Measurements from ENCODE around the gene CELA3A.
A peak's percentile ranks its signal among the peaks of the same experiment; 100 is the strongest.
"Not testable (repeated sequence)": the region's sequence is repeated elsewhere in the genome, so short reads cannot be mapped to it uniquely, and the experiment has no call there.

CELA3A gene

GRCh38 chr1:21982122-21982521, 19.3 kb upstream of the CELA3A start:
- DNase-seq (ENCODE audit: low read depth) = not testable (repeated sequence)

DNA sequence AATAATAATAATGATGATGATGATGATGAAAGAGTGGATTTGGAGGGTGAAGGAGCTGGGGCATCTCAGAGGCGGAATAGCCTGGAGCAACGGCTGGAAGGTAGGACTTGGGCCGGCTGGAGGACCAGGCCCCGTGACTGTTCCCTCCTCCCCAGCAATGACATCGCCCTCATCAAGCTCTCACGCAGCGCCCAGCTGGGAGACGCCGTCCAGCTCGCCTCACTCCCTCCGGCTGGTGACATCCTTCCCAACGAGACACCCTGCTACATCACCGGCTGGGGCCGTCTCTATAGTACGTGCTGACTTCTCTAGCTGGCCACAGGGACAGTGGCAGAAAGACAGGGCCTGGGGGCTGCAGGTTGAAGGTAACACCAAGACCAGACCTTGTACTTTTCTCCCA, 17.9 kb upstream of the CELA3A start:
- H3K4me3 ChIP-seq (ENCODE audit: low read depth, low read length); DNase-seq (ENCODE audit: low read depth): not testable (repeated sequence)

More at GRCh38 chr1:21982122-21982521, 19.3 kb upstream of the CELA3A start:
- H3K4me3 ChIP-seq (ENCODE audit: low read depth, low read length) = not testable (repeated sequence)

DNA sequence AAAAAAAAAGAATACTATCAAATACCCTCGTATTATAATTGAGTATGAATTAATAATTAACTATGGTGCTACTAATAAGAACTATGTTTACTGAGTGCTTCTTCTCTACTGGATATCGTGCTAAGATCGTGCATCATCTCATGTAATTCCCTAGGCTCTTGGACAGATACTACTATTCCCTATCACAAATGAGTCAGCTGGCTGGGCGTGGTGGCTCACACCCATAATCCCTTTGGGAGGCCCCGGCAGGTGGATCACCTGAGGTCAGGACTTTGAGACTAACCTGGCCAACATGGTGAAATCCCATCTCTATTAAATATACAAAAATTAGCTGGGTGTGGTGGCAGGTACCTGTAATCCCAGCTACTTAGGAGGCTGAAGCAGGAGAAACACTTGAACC, 15.6 kb upstream of the CELA3A start:
- H3K4me3 ChIP-seq (ENCODE audit: low read depth, low read length) = not testable (repeated sequence)

GRCh38 chr1:21986386-21986785, 15.1 kb upstream of the CELA3A start:
- not testable (repeated sequence) for DNase-seq (ENCODE audit: low read depth); H3K4me3 ChIP-seq (ENCODE audit: low read depth, low read length)

More for the DNA sequence above, 15.6 kb upstream of the CELA3A start:
- DNase-seq (ENCODE audit: low read depth) = not testable (repeated sequence)

DNA sequence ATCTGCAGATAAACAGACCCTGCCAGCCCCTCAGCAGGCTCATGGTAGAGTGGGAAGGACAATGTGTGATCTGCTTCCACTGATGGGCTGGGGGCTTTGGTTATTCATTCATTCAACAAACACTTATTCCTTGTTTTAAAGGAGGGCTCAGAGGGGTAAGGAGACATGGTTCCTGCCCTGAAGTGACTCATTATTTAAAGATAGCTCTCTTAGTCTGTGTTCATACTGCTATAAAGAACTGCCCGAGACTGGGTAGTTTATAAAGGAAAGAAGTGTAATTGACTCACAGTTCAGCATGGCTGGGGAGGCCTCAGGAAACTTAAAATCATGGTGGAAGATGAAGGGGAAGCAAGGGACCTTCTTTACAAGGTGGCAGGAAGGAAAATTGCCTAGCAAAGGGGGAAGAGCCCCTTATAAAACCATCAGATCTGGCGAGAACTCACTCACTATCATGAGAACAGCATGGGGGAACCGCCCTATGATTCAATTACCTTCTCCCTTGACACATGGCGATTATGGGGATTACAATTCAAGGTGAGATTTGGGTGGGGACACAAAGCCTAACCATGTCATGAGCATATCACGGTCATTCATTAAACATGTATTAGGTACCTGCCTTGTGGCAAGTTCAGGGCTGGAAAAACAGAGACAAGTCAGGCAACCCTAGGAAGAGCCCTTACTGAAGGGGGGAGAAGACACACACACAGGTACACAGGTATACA, 11.6 kb upstream of the CELA3A start:
- not testable (repeated sequence) for H3K4me3 ChIP-seq (ENCODE audit: low read depth, low read length); DNase-seq (ENCODE audit: low read depth)

- H3K4me3 ChIP-seq (ENCODE audit: low read depth, low read length); DNase-seq (ENCODE audit: low read depth): not testable (repeated sequence)
Measured at GRCh38 chr1:21992186-21992585, 9.3 kb upstream of the CELA3A start.

DNA sequence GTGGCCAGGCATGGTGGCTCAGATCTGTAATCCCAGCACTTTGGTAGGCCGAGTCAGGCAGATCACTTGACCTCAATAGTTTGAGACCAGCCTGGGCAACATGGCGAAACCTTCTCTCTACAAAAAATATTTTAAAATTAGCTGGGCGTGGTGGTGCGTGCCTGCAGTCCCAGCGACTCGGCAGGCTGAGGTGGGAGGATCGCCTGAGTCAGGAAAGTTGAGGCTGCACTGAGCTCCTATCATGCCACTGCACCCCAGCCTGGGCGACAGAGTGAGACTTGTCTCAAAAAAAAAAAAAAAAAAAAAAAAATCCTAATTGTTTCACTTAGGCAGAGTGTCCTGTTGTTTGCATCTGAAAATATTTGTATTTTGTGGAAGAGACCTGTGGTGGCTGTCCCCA, 6.7 kb upstream of the CELA3A start:
- DNase-seq (ENCODE audit: low read depth); H3K4me3 ChIP-seq (ENCODE audit: low read depth, low read length): not testable (repeated sequence)

DNA sequence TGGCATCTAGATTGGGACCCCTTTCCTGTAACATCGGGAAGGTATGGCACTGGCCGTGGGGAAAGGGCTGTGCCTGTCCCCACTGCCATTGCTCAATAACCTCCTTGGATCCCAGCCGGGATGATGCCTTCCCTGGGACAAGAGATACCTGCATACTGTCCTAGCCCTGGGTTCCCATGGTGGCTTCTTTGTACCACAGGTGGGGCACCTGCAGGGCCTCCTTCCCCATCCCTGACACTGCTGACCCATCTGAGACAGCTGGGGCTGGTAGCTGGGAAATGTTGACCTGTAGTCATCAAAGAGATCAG, 4.8 kb upstream of the CELA3A start:
- DNase-seq (ENCODE audit: low read depth); H3K4me3 ChIP-seq (ENCODE audit: low read depth, low read length): not testable (repeated sequence)

DNA sequence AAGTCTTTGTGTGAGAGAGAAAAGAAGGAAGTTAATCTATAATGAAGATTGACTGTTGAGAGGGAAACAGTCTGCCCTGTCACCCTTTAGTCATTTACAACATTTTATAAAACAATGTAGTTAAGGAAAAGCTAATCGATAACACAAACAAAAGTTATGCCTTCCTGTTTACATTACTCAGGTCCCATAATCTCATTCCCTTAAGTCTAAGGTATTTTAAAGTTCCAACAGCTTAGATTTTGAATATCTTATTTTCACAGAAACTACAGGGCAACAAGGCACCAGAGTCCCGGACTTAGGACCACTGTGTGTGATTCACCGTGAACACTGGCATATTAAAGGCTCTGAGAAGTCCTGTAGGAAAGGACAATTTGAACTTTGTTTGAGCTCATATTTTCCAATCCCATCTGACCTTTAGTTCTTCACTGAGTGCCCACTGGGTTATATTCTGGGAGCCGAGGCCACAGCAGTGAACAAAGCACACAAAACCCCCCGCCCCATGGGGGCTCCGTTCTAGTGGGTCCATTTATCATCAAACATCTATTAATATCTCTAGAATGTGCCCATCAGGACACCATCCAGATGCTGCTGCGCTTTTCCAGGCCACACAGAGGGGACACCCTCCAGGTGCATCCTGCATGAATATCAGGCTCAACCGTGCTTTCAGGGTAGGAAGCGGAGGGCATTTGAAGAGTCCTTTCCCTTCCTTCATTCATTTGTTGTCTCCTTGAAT, 3.4 kb upstream of the CELA3A start:
- H3K4me3 ChIP-seq (ENCODE audit: low read depth, low read length); DNase-seq (ENCODE audit: low read depth): not testable (repeated sequence)

- H3K4me3 ChIP-seq (ENCODE audit: low read depth, low read length); DNase-seq (ENCODE audit: low read depth): not testable (repeated sequence)
Measured at GRCh38 chr1:21998624-21999294, 2.7 kb upstream of the CELA3A start.

DNA sequence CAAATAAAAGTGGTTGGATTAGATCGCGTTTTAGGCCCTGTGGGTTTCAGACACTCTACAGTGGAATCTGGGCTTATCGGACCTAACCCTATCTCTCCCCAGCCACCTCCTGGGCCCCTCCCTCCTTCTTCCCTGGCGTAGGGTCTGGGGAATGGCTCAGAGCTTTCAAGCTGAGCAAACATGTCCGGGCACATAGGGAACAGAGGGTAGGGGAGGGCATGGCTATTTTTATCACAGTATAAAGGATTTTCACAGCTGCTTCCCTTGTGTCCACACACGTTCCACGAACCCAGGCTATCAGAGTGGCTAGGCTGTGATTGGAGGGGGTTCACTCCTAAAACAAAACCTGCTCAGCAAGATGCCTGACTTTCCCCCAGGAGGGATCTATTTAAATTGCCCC, 1.8 kb upstream of the CELA3A start:
- not testable (repeated sequence) for DNase-seq (ENCODE audit: low read depth); H3K4me3 ChIP-seq (ENCODE audit: low read depth, low read length)

GRCh38 chr1:22002461-22002860, 1.0 kb downstream of the CELA3A start:
- not testable (repeated sequence) for H3K4me3 ChIP-seq (ENCODE audit: low read depth, low read length); DNase-seq (ENCODE audit: low read depth)

- DNase-seq (ENCODE audit: low read depth); H3K4me3 ChIP-seq (ENCODE audit: low read depth, low read length): not testable (repeated sequence)
Measured at GRCh38 chr1:22002875-22003274, 1.4 kb downstream of the CELA3A start.

- DNase-seq (ENCODE audit: low read depth); H3K4me3 ChIP-seq (ENCODE audit: low read depth, low read length): not testable (repeated sequence)
Measured at GRCh38 chr1:22003959-22004358, 2.5 kb downstream of the CELA3A start.

- DNase-seq (ENCODE audit: low read depth) = peak; percentile 13
- H3K4me3 ChIP-seq (ENCODE audit: low read depth, low read length) = not testable (repeated sequence)
Measured at GRCh38 chr1:22005261-22006149, 4.0 kb downstream of the CELA3A start.

DNA sequence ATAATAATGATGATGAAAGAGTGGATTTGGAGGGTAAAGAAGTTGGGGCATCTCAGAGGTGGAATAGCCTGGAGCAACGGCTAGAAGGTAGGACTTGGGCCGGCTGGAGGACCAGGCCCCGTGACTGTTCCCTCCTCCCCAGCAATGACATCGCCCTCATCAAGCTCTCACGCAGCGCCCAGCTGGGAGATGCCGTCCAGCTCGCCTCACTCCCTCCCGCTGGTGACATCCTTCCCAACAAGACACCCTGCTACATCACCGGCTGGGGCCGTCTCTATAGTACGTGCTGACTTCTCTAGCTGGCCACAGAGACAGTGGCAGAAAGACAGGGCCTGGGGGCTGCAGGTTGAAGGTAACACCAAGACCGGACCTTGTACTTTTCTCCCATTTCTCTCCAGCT, 5.3 kb downstream of the CELA3A start:
- not testable (repeated sequence) for DNase-seq (ENCODE audit: low read depth); H3K4me3 ChIP-seq (ENCODE audit: low read depth, low read length)

GRCh38 chr1:22007262-22007661, 5.8 kb downstream of the CELA3A start:
- H3K4me3 ChIP-seq (ENCODE audit: low read depth, low read length); DNase-seq (ENCODE audit: low read depth): not testable (repeated sequence)

- H3K4me3 ChIP-seq (ENCODE audit: low read depth, low read length); DNase-seq (ENCODE audit: low read depth): not testable (repeated sequence)
Measured at GRCh38 chr1:22009566-22009965, 8.1 kb downstream of the CELA3A start.

GRCh38 chr1:22012752-22013151, 11.3 kb downstream of the CELA3A start:
- not testable (repeated sequence) for DNase-seq (ENCODE audit: low read depth); H3K4me3 ChIP-seq (ENCODE audit: low read depth, low read length)

Data from GM12865 (cell line).